Esophagus (tissue), 2 donors: Measurements from ENCODE around the gene SLC16A12. TPM values are rescaled to one million over a fixed set of nuclear protein-coding genes. Genes with fewer than 3 reads are reported as not detected.
A peak's percentile ranks its signal among the peaks of the same experiment; 100 is the strongest.
"Not testable (repeated sequence)": the region's sequence is repeated elsewhere in the genome, so short reads cannot be mapped to it uniquely, and the experiment has no call there.

Experiments used
- H3K27ac ChIP-seq, 2 donors: one replicate each; pipeline ENCODE4 v1.5.1; 2013; ENCODE audit warnings: low read depth in 2 of 2, mild to moderate bottlenecking in 2 of 2, inconsistent platforms in 1 of 2, low read length in 1 of 2, moderate library complexity in 1 of 2
- H3K27me3 ChIP-seq, 2 donors: one replicate each; pipeline ENCODE4 v1.6.1; 2013; ENCODE audit warnings: low read length in 2 of 2, control low read depth in 1 of 2, mild to moderate bottlenecking in 1 of 2; ENCODE audit not compliant: insufficient read depth in 2 of 2, control insufficient read depth in 1 of 2
- H3K36me3 ChIP-seq, 2 donors: one replicate each; pipeline ENCODE4 v1.6.1; 2013; ENCODE audit warnings: low read length in 1 of 2; ENCODE audit not compliant: control insufficient read depth in 2 of 2, insufficient read depth in 2 of 2
- H3K4me1 ChIP-seq, 2 donors: one replicate each; pipeline ENCODE4 v1.6.1; 2013; ENCODE audit warnings: low read length in 1 of 2; ENCODE audit not compliant: control insufficient read depth in 2 of 2, insufficient read depth in 2 of 2
- H3K4me3 ChIP-seq, 2 donors: one replicate each; pipeline ENCODE4 v1.5.1; 2013; ENCODE audit warnings: low read length in 2 of 2, mild to moderate bottlenecking in 2 of 2, low read depth in 1 of 2, moderate library complexity in 1 of 2
- H3K9me3 ChIP-seq, 2 donors: one replicate each; pipeline ENCODE4 v1.6.1; 2013; ENCODE audit warnings: mild to moderate bottlenecking in 2 of 2, low read depth in 1 of 2, low read length in 1 of 2, moderate library complexity in 1 of 2; ENCODE audit not compliant: control insufficient read depth in 2 of 2, insufficient read depth in 1 of 2
- WGBS, 2 donors: extraction: QIAGEN DNeasy Blood & Tissue Kit; methylation state at CpG; one replicate each; pipeline ENCODE4 v1.1.7; 2013; 5-methylcytosine and 5-hydroxymethylcytosine counted together
- polyA plus RNA-seq, 2 donors: library from polyadenylated mRNA; stranded (reverse); fragments of 200-250 nt; gene quantifications; one replicate each; pipeline ENCODE4 v1.2.3, GENCODE V29; 2013
- donor health status: healthy with polysubstance abuse.
- donor health status: Bipolar disorder and iron deficiency.

The SLC16A12 gene
- polyA plus RNA-seq, 2 donors: 0.02 to 0.05 TPM

DNA sequence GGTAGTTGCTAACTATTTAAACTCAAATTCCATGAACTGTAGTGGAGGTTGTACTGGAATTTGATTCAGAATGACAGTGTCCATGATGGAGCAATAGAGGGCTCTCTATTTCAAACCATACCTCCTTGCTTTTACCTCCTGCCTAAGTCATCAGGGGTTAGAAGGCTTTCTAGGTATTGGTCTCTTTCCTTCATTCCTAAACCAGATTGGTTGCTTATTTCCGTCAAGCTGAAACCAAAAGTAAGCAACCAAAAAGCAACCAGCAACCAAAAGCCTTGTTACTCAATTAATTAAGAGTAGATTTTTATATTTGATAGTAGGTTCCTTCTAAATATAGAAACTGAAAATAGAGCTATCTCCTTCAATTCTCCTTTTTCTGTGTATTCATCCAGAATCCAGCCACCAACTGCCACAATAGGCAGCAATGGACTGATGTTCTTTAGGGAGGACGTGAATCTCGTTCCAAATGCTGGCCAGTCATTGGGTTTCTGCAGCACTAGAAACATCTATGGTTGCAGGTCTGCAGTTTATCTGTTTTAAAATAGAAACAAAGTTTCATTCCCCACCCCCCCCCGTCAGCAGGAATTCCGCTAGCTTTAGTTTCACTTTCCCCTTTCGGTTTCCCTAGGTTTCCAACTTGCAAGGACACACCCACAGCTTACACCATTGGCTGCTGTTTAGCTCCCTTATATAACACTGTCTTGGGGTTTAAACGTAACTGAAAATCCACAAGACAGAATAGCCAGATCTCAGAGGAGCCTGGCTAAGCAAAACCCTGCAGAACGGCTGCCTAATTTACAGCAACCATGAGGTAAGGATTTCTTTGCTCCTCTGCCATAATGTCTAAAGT, 143.3 kb downstream of the SLC16A12 start, which contains the start of gene IFIT1:
Gene IFIT1 (plus strand): TSS at position 717 of the 850 bp plus-strand sequence. CDS start 90 bp downstream, at position 807.
- H3K4me3 ChIP-seq: peak within 1 kb of the TSS; percentile 56 to 79
- peak within 1 kb of the TSS; percentile 81 to 86 for H3K27ac ChIP-seq
- no peaks in the 10 kb centered on the region for H3K27me3 ChIP-seq
- H3K36me3 ChIP-seq: no peaks in the 10 kb centered on the region
- no peaks in the 10 kb centered on the region for H3K9me3 ChIP-seq
- H3K4me1 ChIP-seq: no peaks in the 10 kb centered on the region
- WGBS, 2 donors: 1% methylated on average over 8 of the region's 8 CpGs

DNA sequence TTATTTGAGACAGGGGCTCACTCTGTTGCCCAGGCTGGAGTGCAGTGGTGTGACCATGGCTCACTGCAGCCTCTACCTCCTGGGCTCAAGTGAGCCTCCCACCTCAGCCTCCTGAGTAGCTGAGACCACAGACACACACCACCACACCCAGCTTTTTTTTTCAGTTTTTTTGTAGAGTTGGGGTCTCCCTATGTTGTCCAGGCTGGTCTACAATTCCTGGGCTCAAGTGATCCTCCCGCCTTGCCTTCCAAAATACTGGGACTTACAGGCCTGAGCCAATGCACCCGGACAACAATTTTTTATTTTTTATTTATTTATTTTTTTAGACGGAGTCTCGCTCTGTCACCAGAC, 144.2 kb downstream of the SLC16A12 start:
- not testable (repeated sequence) for H3K9me3 ChIP-seq, H3K4me3 ChIP-seq, H3K36me3 ChIP-seq, H3K27ac ChIP-seq, H3K4me1 ChIP-seq, H3K27me3 ChIP-seq
- 94 to 98% methylated on average over 4 of the region's 4 CpGs for WGBS, 2 donors

DNA sequence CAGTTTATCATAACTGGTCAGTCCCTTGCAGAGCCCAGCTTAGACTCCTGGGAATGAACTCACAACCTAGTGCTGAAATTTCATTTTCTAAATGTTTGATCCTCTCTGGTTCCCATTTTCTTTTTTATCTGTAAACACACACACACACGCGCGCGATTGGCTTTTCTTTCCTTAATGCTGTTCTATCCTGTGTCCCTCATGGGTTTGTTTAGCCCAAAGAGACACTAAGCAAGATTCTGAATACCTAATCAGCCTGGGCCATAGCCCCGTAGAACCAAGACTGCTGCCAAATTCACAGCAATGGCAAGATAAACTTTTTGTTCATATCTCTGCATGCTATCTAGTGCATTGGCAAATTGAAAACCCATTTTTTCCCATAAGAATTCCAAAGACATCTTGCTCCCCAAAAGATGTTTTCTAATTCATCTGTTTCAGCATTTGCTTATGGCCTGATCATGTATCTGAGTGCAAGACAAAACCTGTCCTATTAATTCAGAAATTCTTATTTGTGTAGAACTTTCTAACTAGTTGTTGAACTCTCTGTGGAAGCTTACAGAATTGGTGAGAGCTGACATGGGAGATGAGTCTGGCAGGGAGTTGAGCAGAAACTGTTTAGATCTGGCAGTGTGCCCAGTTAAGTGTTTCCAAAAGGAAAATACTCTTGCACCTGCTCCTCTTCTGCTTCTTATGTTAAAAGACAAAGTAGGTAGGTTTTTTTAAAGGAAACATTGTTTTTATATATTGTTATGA, 144.7 kb downstream of the SLC16A12 start:
- Histone ChIP-seq H3K27me3 (no peaks in the 10 kb centered on the region), H3K4me1 (no peaks in the 10 kb centered on the region), H3K27ac (no peak overlapping the region), H3K36me3 (no peaks in the 10 kb centered on the region), H3K9me3 (no peaks in the 10 kb centered on the region), H3K4me3 (no peak overlapping the region)
- WGBS, 2 donors: 84 to 86% methylated on average over 5 of the region's 5 CpGs

DNA sequence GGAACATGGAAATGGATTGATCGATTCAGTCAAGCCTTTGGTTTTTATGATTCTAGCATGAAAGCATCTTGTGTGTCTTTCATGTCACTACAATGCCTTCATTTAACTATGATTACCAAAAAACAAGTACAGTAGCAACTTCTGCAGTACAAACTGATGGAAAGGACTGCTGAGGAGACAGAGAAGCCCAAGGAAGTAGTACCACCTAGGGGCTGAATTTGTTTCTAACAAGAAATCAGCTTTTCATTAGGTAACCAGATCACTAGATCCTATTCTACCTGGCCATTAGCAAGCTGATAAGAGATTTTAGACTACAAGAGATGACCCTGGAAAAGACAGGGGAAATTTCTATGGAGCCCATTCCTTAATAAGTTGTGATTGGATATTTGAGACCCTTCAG, 146.1 kb downstream of the SLC16A12 start:
- Histone ChIP-seq H3K4me3 (no peak overlapping the region), H3K36me3 (no peaks in the 10 kb centered on the region), H3K27ac (no peak overlapping the region), H3K4me1 (no peaks in the 10 kb centered on the region), H3K27me3 (no peaks in the 10 kb centered on the region), H3K9me3 (no peaks in the 10 kb centered on the region)
- WGBS, 2 donors: 84 to 85% methylated on average over 1 of the region's 1 CpG

DNA sequence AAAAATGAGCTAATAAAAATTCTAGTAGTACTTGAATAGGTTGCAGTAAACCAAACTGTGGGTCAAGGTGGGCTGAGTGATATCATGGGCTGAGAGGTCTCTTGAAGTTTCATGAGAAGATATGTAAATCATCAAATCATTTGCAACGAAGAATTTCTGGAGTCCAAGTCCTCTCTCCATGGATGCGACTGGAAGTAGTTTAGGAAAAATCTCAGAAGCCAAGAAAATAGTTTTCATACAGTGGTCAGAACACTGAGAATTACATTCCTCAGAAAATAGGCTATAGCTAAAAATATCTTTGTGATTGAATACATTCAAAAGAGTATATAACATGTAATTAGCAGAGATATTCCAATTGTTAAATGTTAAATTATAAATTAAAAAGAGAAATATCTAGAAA, 146.6 kb downstream of the SLC16A12 start:
- H3K36me3 ChIP-seq: no peaks in the 10 kb centered on the region
- no peaks in the 10 kb centered on the region for H3K4me1 ChIP-seq
- H3K27me3 ChIP-seq: no peaks in the 10 kb centered on the region
- no peak overlapping the region for H3K27ac ChIP-seq
- no peaks in the 10 kb centered on the region for H3K9me3 ChIP-seq
- no peak overlapping the region for H3K4me3 ChIP-seq
- WGBS, 2 donors: 73 to 76% methylated on average over 2 of the region's 2 CpGs

DNA sequence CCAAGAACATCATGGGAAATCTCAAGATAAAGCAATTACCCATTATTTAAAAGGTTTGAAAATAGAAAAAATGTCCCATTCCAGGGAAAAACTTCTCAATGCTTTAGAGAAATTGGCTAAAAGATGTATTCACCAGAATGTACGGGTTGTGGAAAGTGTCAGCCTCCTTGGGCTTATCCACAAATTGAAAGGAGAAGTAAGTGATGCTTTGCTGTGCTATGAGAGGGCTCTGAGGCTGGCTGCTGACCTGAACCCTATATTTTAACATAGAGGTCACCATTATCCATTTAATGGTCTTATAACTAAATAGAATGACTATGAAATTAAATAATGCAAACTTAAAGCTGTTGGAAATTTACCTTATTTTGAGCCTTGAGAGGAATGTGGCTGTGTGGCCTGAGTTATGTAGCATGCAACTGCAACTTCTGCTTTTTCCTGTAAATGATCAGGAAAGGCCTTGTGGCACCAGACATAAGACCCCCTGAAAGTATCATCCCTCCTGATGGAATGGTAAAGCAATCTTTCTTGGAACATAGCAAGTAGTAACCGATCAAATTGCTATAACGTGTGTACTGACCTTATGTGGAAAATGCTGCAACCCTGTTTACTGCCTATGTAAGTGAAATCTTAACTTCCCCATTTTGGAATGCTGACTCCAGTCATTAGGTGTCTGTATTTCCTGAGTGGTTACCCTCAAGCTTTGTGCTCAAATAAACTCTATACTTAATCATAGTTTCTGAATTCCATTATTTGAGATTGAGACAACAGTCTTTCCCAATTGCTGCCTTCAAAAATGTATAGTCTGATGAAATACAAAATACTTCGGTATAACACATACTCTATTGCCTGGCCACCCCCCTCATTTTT, 150.7 kb downstream of the SLC16A12 start:
- peaks cover 0 to 3% of the 10 kb centered on the region in 2 donors for H3K4me1 ChIP-seq
- H3K4me3 ChIP-seq: no peak overlapping the region
- no peaks in the 10 kb centered on the region for H3K36me3 ChIP-seq
- no peaks in the 10 kb centered on the region for H3K27me3 ChIP-seq
- no peak overlapping the region for H3K27ac ChIP-seq
- WGBS, 2 donors: 81 to 87% methylated on average over 4 of the region's 4 CpGs
- no peaks in the 10 kb centered on the region for H3K9me3 ChIP-seq

DNA sequence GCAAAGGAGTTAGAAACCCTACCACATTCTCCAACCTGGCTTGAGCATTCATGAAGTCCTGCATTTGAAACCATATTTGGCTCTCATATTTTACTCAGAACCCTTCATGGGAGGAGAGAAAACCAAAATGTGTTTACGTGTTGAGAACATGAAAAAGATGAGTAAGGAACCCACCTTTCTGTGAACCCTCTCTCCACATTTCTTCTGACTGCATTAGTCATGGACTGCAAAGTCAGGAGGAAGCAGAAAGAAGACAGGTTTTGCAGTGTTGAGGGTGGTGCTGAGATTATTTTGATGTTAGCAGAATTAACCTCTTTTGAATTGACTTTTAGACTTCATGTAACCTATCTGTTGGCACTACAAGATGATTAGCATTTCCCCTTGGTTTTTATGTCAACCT, 152.6 kb downstream of the SLC16A12 start:
- Histone ChIP-seq H3K9me3 (no peaks in the 10 kb centered on the region), H3K36me3 (no peaks in the 10 kb centered on the region), H3K27ac (peak overlapping the region; percentile 40 to 61), H3K4me3 (no peak overlapping the region), H3K27me3 (no peaks in the 10 kb centered on the region), H3K4me1 (peaks cover 0 to 3% of the 10 kb centered on the region in 2 donors)
- 70 to 74% methylated on average over 1 of the region's 1 CpG for WGBS, 2 donors

Other genes with a start within 250 kb of the SLC16A12 start
- 1 to 10 TPM in 1 of 2 donors, under 1 TPM in 1; 0.94 to 1.1 TPM for gene IFIT2, start 233.5 kb downstream of the SLC16A12 start, polyA plus RNA-seq
- gene IFIT3, start 207.6 kb downstream of the SLC16A12 start, polyA plus RNA-seq: 1 to 10 TPM; 1.4 to 2.6 TPM
- gene IFIT1B, start 157.5 kb downstream of the SLC16A12 start, polyA plus RNA-seq: not detected
- 1 to 10 TPM; 2.3 to 2.7 TPM for gene IFIT1, start 143.0 kb downstream of the SLC16A12 start, polyA plus RNA-seq
- 1 to 10 TPM; 3.4 to 4.8 TPM for gene IFIT5, start 121.0 kb downstream of the SLC16A12 start, polyA plus RNA-seq
- gene PANK1, start 109.6 kb upstream of the SLC16A12 start, polyA plus RNA-seq: 1 to 10 TPM; 1.5 to 2.6 TPM
- gene KIF20B, start 166.0 kb upstream of the SLC16A12 start, polyA plus RNA-seq: 1 to 10 TPM; 3.3 to 3.6 TPM